Astrocyte (in vitro differentiated cells and primary cell): Measurements from ENCODE around the gene CHST11. TPM values are rescaled to one million over a fixed set of nuclear protein-coding genes. Genes with fewer than 3 reads are reported as not detected.

Experiments
- DNase-seq: peaks from one replicate; pipeline ENCODE4 v3.0.0-alpha.2; 2010; ENCODE audit warnings: low read depth
- FAIRE-seq: peaks from 2 replicates; lab custom pipeline; 2011; peaks lifted over from hg19 to GRCh38; lab: Jason Lieb, UNC
- H2AFZ ChIP-seq: 2 replicates; pipeline ENCODE4 v1.6.0; 2012; ENCODE audit warnings: low read depth, low read length, inconsistent platforms
- H3K27ac ChIP-seq: 2 replicates; pipeline ENCODE4 v1.5.1; 2011; ENCODE audit warnings: low read depth, low read length, inconsistent platforms
- H3K27me3 ChIP-seq: 2 replicates; pipeline ENCODE4 v1.6.0; 2011; ENCODE audit warnings: low read length, inconsistent platforms; ENCODE audit not compliant: insufficient read depth
- H3K36me3 ChIP-seq: 2 replicates; pipeline ENCODE4 v1.5.1; 2011; ENCODE audit warnings: low read length, inconsistent platforms; ENCODE audit not compliant: insufficient read depth
- H3K4me1 ChIP-seq: 2 replicates; pipeline ENCODE4 v1.5.1; 2011; ENCODE audit warnings: low read length, inconsistent platforms; ENCODE audit not compliant: insufficient read depth
- H3K4me2 ChIP-seq: 2 replicates; pipeline ENCODE4 v1.6.0; 2012; ENCODE audit warnings: low read length, inconsistent platforms
- H3K4me3 ChIP-seq: 2 replicates; pipeline ENCODE4 v1.5.1; 2011; ENCODE audit warnings: low read depth, mild to moderate bottlenecking, low read length, inconsistent platforms; ENCODE audit not compliant: insufficient read depth
- H3K79me2 ChIP-seq: 2 replicates; pipeline ENCODE4 v1.6.0; 2012; ENCODE audit warnings: mild to moderate bottlenecking, low read length, inconsistent platforms; ENCODE audit not compliant: insufficient read depth
- H3K9ac ChIP-seq: 2 replicates; pipeline ENCODE4 v1.6.0; 2012; ENCODE audit warnings: mild to moderate bottlenecking, low read length, inconsistent platforms
- H3K9me3 ChIP-seq: 2 replicates; pipeline ENCODE4 v1.5.1; 2012; ENCODE audit warnings: low read depth, mild to moderate bottlenecking, low read length, inconsistent platforms; ENCODE audit not compliant: insufficient read depth
- H4K20me1 ChIP-seq: 2 replicates; pipeline ENCODE4 v1.6.0; 2012; ENCODE audit warnings: low read length, inconsistent platforms; ENCODE audit not compliant: insufficient read depth
- H3K27ac Mint-ChIP-seq: one replicate; pipeline ENCODE4 v1.8.0; 2021; ENCODE audit warnings: mild to moderate bottlenecking, mixed read lengths; ENCODE audit not compliant: unreplicated experiment
- H3K27me3 Mint-ChIP-seq: one replicate; pipeline ENCODE4 v1.8.0; 2021; ENCODE audit warnings: low read depth, mixed read lengths; ENCODE audit not compliant: unreplicated experiment
- H3K36me3 Mint-ChIP-seq: one replicate; pipeline ENCODE4 v1.8.0; 2021; ENCODE audit warnings: low read depth, mixed read lengths; ENCODE audit not compliant: unreplicated experiment
- H3K4me1 Mint-ChIP-seq: one replicate; pipeline ENCODE4 v1.8.0; 2021; ENCODE audit warnings: low read depth, mixed read lengths; ENCODE audit not compliant: unreplicated experiment
- H3K4me3 Mint-ChIP-seq: one replicate; pipeline ENCODE4 v1.8.0; 2021; ENCODE audit warnings: mild to moderate bottlenecking, moderate library complexity, mixed read lengths; ENCODE audit not compliant: unreplicated experiment
- H3K9me3 Mint-ChIP-seq: one replicate; pipeline ENCODE4 v1.8.0; 2021; ENCODE audit warnings: mild to moderate bottlenecking, mixed read lengths; ENCODE audit not compliant: unreplicated experiment
- CTCF ChIP-seq: IDR thresholded peaks from 2 replicates; pipeline ENCODE4 v1.5.1; 2011; ENCODE audit warnings: low read depth, mild to moderate bottlenecking, inconsistent platforms, low read length, moderate library complexity; ENCODE audit not compliant: insufficient read depth
- EZH2 ChIP-seq: IDR thresholded peaks from 2 replicates; pipeline ENCODE4 v1.6.1; 2012; ENCODE audit warnings: mild to moderate bottlenecking, low read length, inconsistent platforms; ENCODE audit not compliant: insufficient read depth
- total RNA-seq: library from RNA; stranded (reverse); gene quantifications from 2 replicates; pipeline ENCODE4 v1.2.1, GENCODE V29; 2021

Gene CHST11
- total RNA-seq, 1 donor from 2014 or later = 30.2 TPM

GRCh38 chr12:104687823-104688573, 231.2 kb downstream of the CHST11 start:
- H3K9me3 Mint-ChIP-seq = peaks cover 3% of the 10 kb centered on the region
- H3K36me3 Mint-ChIP-seq = peaks cover 6% of the 10 kb centered on the region
- no peak overlapping the region for H3K4me3 Mint-ChIP-seq
- peaks cover 6% of the 10 kb centered on the region for H3K4me1 Mint-ChIP-seq
- H3K4me3 ChIP-seq = no peak overlapping the region
- no peak overlapping the region for H2AFZ ChIP-seq
- no peak overlapping the region for H3K27ac ChIP-seq
- H3K36me3 ChIP-seq = no peaks in the 10 kb centered on the region
- H3K79me2 ChIP-seq = peaks cover 27% of the 10 kb centered on the region
- H3K27me3 Mint-ChIP-seq = no peaks in the 10 kb centered on the region
- H3K27me3 ChIP-seq = no peaks in the 10 kb centered on the region
- no peak for DNase-seq
- H3K9ac ChIP-seq = no peak overlapping the region
- peaks cover 15% of the 10 kb centered on the region for H4K20me1 ChIP-seq
- no peak for TF ChIP-seq CTCF
- no peak overlapping the region for H3K27ac Mint-ChIP-seq
- FAIRE-seq = no peak
- H3K4me2 ChIP-seq = no peak overlapping the region
- H3K9me3 ChIP-seq = no peaks in the 10 kb centered on the region
- H3K4me1 ChIP-seq = peaks cover 8% of the 10 kb centered on the region

- no peak overlapping the region for H3K4me2 ChIP-seq
- no peaks in the 10 kb centered on the region for H3K9me3 ChIP-seq
- peaks cover 16% of the 10 kb centered on the region for H3K4me1 ChIP-seq
- H3K4me3 ChIP-seq = no peak overlapping the region
- no peak overlapping the region for H3K4me3 Mint-ChIP-seq
- no peaks in the 10 kb centered on the region for H3K27me3 Mint-ChIP-seq
- H3K27me3 ChIP-seq = no peaks in the 10 kb centered on the region
- no peak overlapping the region for H2AFZ ChIP-seq
- peaks cover 10% of the 10 kb centered on the region for H3K36me3 Mint-ChIP-seq
- H3K27ac Mint-ChIP-seq = no peak overlapping the region
- TF ChIP-seq CTCF (no peak), EZH2 (no peak)
- no peak overlapping the region for H3K9ac ChIP-seq
- H3K4me1 Mint-ChIP-seq = peaks cover 12% of the 10 kb centered on the region
- peaks cover 19% of the 10 kb centered on the region for H3K79me2 ChIP-seq
- peaks cover 9% of the 10 kb centered on the region for H3K9me3 Mint-ChIP-seq
- peaks cover 13% of the 10 kb centered on the region for H4K20me1 ChIP-seq
- H3K36me3 ChIP-seq = no peaks in the 10 kb centered on the region
- FAIRE-seq (no peak), DNase-seq (no peak)
- H3K27ac ChIP-seq = no peak overlapping the region
These were observed 232.9 kb downstream of the CHST11 start for GRCh38 chr12:104689635-104690034.
